BLaER1 treated with 17β-estradiol and CSF1 and Interleukin-3, amounts not matched to agents 10 nM and 100 nM (cell line): Measurements from ENCODE around the gene OGN.

Source experiments
- H3K27ac ChIP-seq, 11 experiments: shearing (Covaris generic); formaldehyde crosslinking; 2 replicates each; pipeline ENCODE4 v1.8.1; 2022
- H3K27me3 ChIP-seq, 11 experiments: shearing (Covaris generic); formaldehyde crosslinking; 2 replicates each; pipeline ENCODE4 v1.8.1; 2022
- H3K36me3 ChIP-seq, 11 experiments: shearing (Covaris generic); formaldehyde crosslinking; 2 replicates each; pipeline ENCODE4 v1.8.1; 2022
- H3K4me1 ChIP-seq, 10 experiments: shearing (Covaris generic); formaldehyde crosslinking; 2 replicates each; pipeline ENCODE4 v1.8.1; 2022
- H3K4me2 ChIP-seq, 11 experiments: shearing (Covaris generic); formaldehyde crosslinking; 2 replicates each; pipeline ENCODE4 v1.8.1; 2022
- H3K4me3 ChIP-seq, 10 experiments: shearing (Covaris generic); formaldehyde crosslinking; 2 replicates each; pipeline ENCODE4 v1.8.1; 2022
- H3K9ac ChIP-seq, 11 experiments: shearing (Covaris generic); formaldehyde crosslinking; 2 replicates each; pipeline ENCODE4 v1.8.1; 2022
- H3K9me3 ChIP-seq, 11 experiments: shearing (Covaris generic); formaldehyde crosslinking; replicated peaks in 1 of 11; 2 replicates each; pipeline ENCODE4 v1.8.1; 2022
- H4K20me1 ChIP-seq, 11 experiments: shearing (Covaris generic); formaldehyde crosslinking; 2 replicates each; pipeline ENCODE4 v1.8.1; 2022
- Cebpa-rat ChIP-seq, 11 experiments: shearing (Covaris generic); IDR thresholded peaks; 2 replicates each; pipeline ENCODE4 v1.8.1; 2022

OGN gene

DNA sequence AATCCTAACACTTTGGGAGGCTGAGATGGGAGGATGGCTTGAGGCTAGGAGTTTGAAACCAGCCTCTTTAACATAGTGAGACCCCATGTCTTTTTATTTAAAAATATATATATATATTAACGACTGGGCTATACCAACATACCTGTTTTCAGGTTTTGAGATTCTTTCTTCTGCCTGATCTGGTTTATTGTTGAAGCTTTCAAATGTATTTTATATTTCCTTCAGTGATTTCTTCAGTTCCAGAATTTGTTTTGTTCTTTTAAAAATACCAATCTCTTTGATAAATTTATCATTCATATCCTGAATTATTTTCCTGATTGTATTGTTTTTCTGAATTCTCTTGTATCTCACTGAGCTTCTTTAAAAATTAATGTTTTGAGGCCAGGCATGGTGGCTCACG is 31.2 kb downstream of the OGN start:
- H4K20me1 ChIP-seq = no peaks in the 10 kb centered on the region
- no peaks in the 10 kb centered on the region for H3K4me1 ChIP-seq
- H3K27ac ChIP-seq = no peak overlapping the region
- H3K4me2 ChIP-seq = no peak overlapping the region
- no peak overlapping the region; a peak in 4 of 20 replicates for H3K4me3 ChIP-seq
- H3K9me3 ChIP-seq = peaks cover 33 to 51% (median 45%) of the 10 kb centered on the region in 11 experiments
- peaks cover 8 to 63% (median 36%) of the 10 kb centered on the region in 11 experiments; a peak in 20 of 22 replicates for H3K36me3 ChIP-seq
- no peak overlapping the region for H3K9ac ChIP-seq
- H3K27me3 ChIP-seq = no peaks in the 10 kb centered on the region
- no peak for TF ChIP-seq Cebpa-rat (IDR thresholded peaks at IDR 0.05)

DNA sequence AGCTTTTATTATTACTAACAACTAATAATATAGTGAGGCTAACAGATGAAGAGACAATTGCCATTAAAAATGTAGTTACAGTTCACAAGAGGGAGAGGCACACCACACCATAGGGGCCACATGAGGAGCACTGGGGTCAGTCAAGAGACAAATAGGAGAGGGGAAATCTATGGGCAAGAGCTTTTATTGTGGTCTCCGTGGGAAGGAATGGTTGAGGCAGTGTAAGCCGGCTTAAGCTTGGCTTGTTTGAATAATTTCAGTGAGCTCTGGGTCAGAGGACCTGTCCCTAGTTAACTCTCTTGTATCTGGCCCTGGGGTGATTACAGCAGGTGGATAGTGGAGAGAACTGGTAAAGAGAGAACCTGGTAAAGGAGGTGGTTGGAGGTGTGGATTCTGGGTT is 35.3 kb downstream of the OGN start:
- TF ChIP-seq Cebpa-rat (IDR thresholded peaks at IDR 0.05) = no peak
- H3K27ac ChIP-seq = no peak overlapping the region
- peaks cover 14 to 75% (median 49%) of the 10 kb centered on the region in 11 experiments; a peak in 20 of 22 replicates for H3K36me3 ChIP-seq
- H4K20me1 ChIP-seq = no peaks in the 10 kb centered on the region
- H3K4me3 ChIP-seq = no peak overlapping the region
- H3K27me3 ChIP-seq = no peaks in the 10 kb centered on the region
- H3K4me1 ChIP-seq = no peaks in the 10 kb centered on the region
- no peak overlapping the region for H3K9ac ChIP-seq
- H3K4me2 ChIP-seq = no peak overlapping the region
- H3K9me3 ChIP-seq = peaks cover 18 to 27% (median 25%) of the 10 kb centered on the region in 11 experiments

DNA sequence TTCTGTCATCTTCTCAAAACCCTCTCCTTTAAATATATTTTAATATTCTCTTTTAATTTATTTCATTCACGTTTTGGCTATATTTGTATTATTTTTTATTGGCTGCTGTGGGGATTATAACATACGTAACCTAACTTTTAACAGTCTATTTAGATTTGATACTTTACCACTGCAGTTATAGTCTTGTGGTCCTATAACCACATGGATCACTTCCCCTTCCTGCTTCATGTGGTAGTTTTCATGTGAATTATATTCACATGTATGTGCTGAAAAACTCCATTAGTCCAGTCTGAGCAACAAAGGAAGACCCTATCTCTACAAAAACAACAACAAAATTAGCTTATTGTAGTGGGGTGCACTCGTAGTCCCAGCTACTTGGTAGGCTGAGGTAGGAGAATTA is 44.3 kb downstream of the OGN start:
- TF ChIP-seq Cebpa-rat (IDR thresholded peaks at IDR 0.05) = no peak
- peak overlapping the region; percentile 10 to 54 (median 40); a peak in 18 of 22 replicates for H3K4me2 ChIP-seq
- no peak overlapping the region for H3K4me3 ChIP-seq
- no peak overlapping the region for H3K9ac ChIP-seq
- H3K36me3 ChIP-seq = peaks cover 6 to 38% (median 28%) of the 10 kb centered on the region in 11 experiments; a peak in 20 of 22 replicates
- H3K4me1 ChIP-seq = peaks cover 9 to 12% (median 11%) of the 10 kb centered on the region in 10 experiments; a peak in 19 of 20 replicates
- 0 out of 22 replicates have a peak overlapping the region, but pooled peaks of 2 of the 11 experiments have one; percentile 1 to 21 for H3K27ac ChIP-seq
- H4K20me1 ChIP-seq = no peaks in the 10 kb centered on the region
- peaks cover 21 to 41% (median 25%) of the 10 kb centered on the region in 11 experiments for H3K9me3 ChIP-seq
- H3K27me3 ChIP-seq = no peaks in the 10 kb centered on the region

- peaks cover 27 to 47% (median 31%) of the 10 kb centered on the region in 11 experiments for H3K9me3 ChIP-seq
- no peak for TF ChIP-seq Cebpa-rat (IDR thresholded peaks at IDR 0.05)
- no peaks in the 10 kb centered on the region for H3K27me3 ChIP-seq
- no peak overlapping the region for H3K4me3 ChIP-seq
- peaks cover 9 to 38% (median 28%) of the 10 kb centered on the region in 11 experiments; a peak in 21 of 22 replicates for H3K36me3 ChIP-seq
- 0 out of 22 replicates have a peak overlapping the region, but pooled peaks of 1 of the 11 experiments have one; percentile 24 for H3K9ac ChIP-seq
- 0 out of 22 replicates have a peak overlapping the region, but pooled peaks of 2 of the 11 experiments have one; percentile 4 to 10 for H3K27ac ChIP-seq
- H3K4me1 ChIP-seq = peaks cover 9 to 12% (median 11%) of the 10 kb centered on the region in 10 experiments; a peak in 19 of 20 replicates
- H4K20me1 ChIP-seq = no peaks in the 10 kb centered on the region
- H3K4me2 ChIP-seq = peak overlapping the region in 9 of 11 experiments; percentile 10 to 54 (median 43); a peak in 15 of 22 replicates
Observed at GRCh38 chr9:92359394-92359995, 44.9 kb downstream of the OGN start.

DNA sequence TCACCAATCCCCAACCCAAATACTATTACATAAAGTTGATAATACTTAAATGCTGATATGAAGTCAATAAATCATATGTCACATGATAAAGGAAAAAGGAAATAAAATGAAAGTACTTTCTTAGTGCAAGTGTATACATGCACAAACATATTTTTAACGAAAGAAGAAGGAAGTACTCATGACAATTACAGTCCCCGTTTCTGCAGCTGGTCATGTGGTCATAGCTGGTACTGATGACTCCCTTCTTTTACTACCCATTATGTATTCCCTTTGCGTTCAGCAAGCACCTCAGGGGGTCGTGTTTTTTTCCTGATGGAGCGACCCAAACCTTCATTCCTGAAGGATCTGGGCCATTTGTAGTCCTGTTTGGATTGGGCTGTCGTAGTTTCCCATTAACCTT is 51.3 kb downstream of the OGN start:
- H3K36me3 ChIP-seq = peaks cover 23 to 83% (median 63%) of the 10 kb centered on the region in 11 experiments
- no peak overlapping the region for H3K27ac ChIP-seq
- H3K9me3 ChIP-seq = peaks cover 39 to 51% (median 47%) of the 10 kb centered on the region in 11 experiments
- H3K9ac ChIP-seq = no peak overlapping the region
- H4K20me1 ChIP-seq = no peaks in the 10 kb centered on the region
- no peaks in the 10 kb centered on the region for H3K4me1 ChIP-seq
- no peak overlapping the region for H3K4me2 ChIP-seq
- no peaks in the 10 kb centered on the region for H3K27me3 ChIP-seq
- no peak for TF ChIP-seq Cebpa-rat (IDR thresholded peaks at IDR 0.05)
- H3K4me3 ChIP-seq = no peak overlapping the region

DNA sequence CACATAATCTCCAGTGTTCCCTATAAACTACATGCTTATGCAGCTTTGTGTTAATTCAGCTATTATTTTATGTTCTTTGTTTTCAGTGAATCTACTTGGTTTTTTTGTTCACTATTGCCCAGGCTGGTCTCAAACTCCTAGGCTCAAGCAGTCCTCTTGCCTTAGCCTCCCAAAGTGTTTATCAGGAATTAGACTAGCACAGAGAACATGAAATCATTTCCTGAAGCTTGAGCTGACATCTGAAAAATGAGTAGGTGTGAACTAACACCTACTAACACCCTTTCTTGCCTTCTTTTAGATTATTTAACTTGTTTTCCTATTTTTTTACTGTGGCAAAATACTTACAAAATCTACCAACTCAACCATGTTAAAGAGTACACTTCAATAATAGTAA is 53.6 kb downstream of the OGN start:
- H3K9ac ChIP-seq = no peak overlapping the region
- TF ChIP-seq Cebpa-rat (IDR thresholded peaks at IDR 0.05) = no peak
- no peaks in the 10 kb centered on the region for H3K27me3 ChIP-seq
- H3K36me3 ChIP-seq = peaks cover 19 to 97% (median 70%) of the 10 kb centered on the region in 11 experiments; a peak in 21 of 22 replicates
- H3K27ac ChIP-seq = no peak overlapping the region
- H3K9me3 ChIP-seq = peaks cover 27 to 33% (median 30%) of the 10 kb centered on the region in 11 experiments
- no peak overlapping the region for H3K4me3 ChIP-seq
- no peaks in the 10 kb centered on the region for H4K20me1 ChIP-seq
- H3K4me2 ChIP-seq = no peak overlapping the region
- H3K4me1 ChIP-seq = no peaks in the 10 kb centered on the region

DNA sequence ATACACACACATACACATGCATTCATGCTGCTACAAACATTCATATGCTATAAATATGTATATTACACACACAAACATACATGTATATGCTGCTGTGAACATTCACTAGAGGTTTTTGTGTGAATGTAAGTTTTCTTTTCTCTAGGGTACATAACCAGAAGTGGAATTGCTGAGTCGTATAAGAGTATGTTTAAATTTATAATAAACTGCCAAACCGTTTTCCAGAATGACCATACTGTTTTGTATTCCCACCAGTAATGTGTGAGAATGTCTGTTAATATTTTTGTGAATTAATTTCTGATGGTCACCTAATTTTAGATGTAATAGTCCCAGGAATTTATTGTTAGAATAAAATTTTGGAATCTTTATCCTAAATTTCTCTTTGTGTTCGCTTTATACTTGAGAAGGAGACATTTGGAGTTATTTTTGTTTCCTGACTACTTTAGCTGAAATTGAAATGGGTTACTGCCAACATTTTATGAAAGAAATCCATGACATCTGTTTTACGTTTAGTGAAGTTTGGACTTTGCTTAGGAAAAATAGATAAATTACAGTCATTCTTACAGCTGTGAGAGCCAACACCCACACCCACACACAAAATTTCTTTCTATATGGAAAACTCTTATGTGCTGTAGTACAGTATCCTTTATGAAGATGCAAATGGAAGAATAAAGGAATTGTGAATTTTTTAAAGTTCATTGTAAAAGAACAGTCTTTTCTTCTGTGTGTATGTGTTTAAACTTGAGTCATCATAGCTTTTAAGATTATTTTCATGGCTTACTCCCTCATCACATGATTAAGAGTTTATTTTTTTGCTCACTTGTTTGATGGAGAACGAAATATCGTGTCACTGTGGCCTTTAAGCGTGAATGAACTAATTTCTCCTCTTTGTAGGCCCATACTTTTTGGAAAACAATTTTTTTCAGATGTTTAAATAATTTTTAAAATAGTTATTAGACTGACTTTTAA is 54.3 kb downstream of the OGN start:
- H4K20me1 ChIP-seq = no peaks in the 10 kb centered on the region
- TF ChIP-seq Cebpa-rat (IDR thresholded peaks at IDR 0.05) = no peak
- H3K36me3 ChIP-seq = peaks cover 19 to 92% (median 70%) of the 10 kb centered on the region in 11 experiments; a peak in 21 of 22 replicates
- no peak overlapping the region for H3K27ac ChIP-seq
- H3K9me3 ChIP-seq = peaks cover 20 to 27% (median 24%) of the 10 kb centered on the region in 11 experiments
- H3K4me2 ChIP-seq = no peak overlapping the region
- H3K4me1 ChIP-seq = no peaks in the 10 kb centered on the region
- H3K27me3 ChIP-seq = no peaks in the 10 kb centered on the region
- H3K4me3 ChIP-seq = no peak overlapping the region
- H3K9ac ChIP-seq = no peak overlapping the region

- no peak overlapping the region for H3K27ac ChIP-seq
- no peak for TF ChIP-seq Cebpa-rat (IDR thresholded peaks at IDR 0.05)
- no peaks in the 10 kb centered on the region for H4K20me1 ChIP-seq
- H3K4me3 ChIP-seq = no peak overlapping the region
- peaks cover 10 to 14% (median 12%) of the 10 kb centered on the region in 11 experiments for H3K9me3 ChIP-seq
- no peak overlapping the region for H3K9ac ChIP-seq
- peaks cover 12 to 72% (median 46%) of the 10 kb centered on the region in 11 experiments; a peak in 21 of 22 replicates for H3K36me3 ChIP-seq
- no peaks in the 10 kb centered on the region for H3K27me3 ChIP-seq
- H3K4me2 ChIP-seq = no peak overlapping the region
- H3K4me1 ChIP-seq = no peaks in the 10 kb centered on the region
Observed at GRCh38 chr9:92345582-92345981, 58.8 kb downstream of the OGN start.
